ENCODE results near the gene TMEM52.

TMEM52 gene

DNA sequence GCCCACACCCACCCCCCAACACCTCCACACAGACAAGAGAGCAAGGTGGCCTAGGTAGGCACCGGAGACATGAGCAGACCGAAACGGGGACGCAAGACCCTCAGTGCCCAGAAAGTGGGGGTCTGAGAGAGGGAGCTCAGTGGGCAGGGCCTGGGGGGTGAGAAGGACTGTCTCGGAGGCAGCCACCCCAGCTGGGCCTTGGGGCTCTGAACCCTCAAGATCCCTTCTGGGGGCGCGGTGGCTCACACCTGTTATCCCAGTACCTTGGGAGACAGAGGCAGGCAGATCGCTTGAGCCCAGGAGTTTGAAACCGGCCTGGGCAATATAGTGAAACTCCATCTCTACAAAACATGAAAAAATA is 19.1 kb downstream of the TMEM52 start:
- POLR2A ChIA-PET, result interaction anchor here (1.1 kb wide), 1 partner anchor 8 kb away, joined by 3 read pairs; no protein-coding TSS in a partner anchor
- H3K36me3 ChIP-seq (ENCODE audit: control insufficient read depth in 2 of 2, insufficient read depth in 1 of 2, low read length in 2 of 2), result no peaks in the 10 kb centered on the region
- no peak overlapping the region for H3K4me3 ChIP-seq (ENCODE audit: low read depth, low read length)
- H3K27ac ChIP-seq (ENCODE audit: extremely low read depth, low read depth, low read length), result no peak overlapping the region
- CTCF ChIA-PET, result interaction anchor here (0.6 to 2.2 kb wide), 3 partner anchors 9 to 395 kb away, joined by 3 to 7 read pairs (median 5); no protein-coding TSS in a partner anchor
- no peaks in the 10 kb centered on the region for H3K4me1 ChIP-seq (ENCODE audit: control insufficient read depth, insufficient read depth, low read length)
- H3K9me3 ChIP-seq (ENCODE audit: control insufficient read depth, insufficient read depth, low read depth, low read length), result no peaks in the 10 kb centered on the region
- TF ChIP-seq ZNF530 (tag by site-specific recombination; IDR thresholded peaks at IDR 0.05; ENCODE audit: low read depth) (no peak), ZNF155 (tag by site-specific recombination; IDR thresholded peaks at IDR 0.05) (no peak), ZNF211 (tag by site-specific recombination; IDR thresholded peaks at IDR 0.05; ENCODE audit: low read depth) (no peak), TRIM28 (IDR thresholded peaks at IDR 0.05; ENCODE audit: borderline replicate concordance, low read length) (no peak), ZSCAN16 (tag by site-specific recombination; IDR thresholded peaks at IDR 0.05) (no peak), KLF9 (tag by site-specific recombination; IDR thresholded peaks at IDR 0.05; ENCODE audit: low read depth) (no peak), GLIS2 (tag by site-specific recombination; IDR thresholded peaks at IDR 0.05) (no peak), ZNF747 (tag by site-specific recombination; IDR thresholded peaks at IDR 0.05) (no peak), ZNF548 (tag by site-specific recombination; IDR thresholded peaks at IDR 0.05) (no peak), ZNF707 (tag by site-specific recombination; IDR thresholded peaks at IDR 0.05) (no peak), ZIC2 (tag by site-specific recombination; IDR thresholded peaks at IDR 0.05) (no peak), ZNF555 (tag by site-specific recombination; conservative IDR thresholded peaks at IDR 0.05) (no peak), MYNN (tag by site-specific recombination; IDR thresholded peaks at IDR 0.05; ENCODE audit: borderline replicate concordance) (no peak), ZNF791 (tag by site-specific recombination; IDR thresholded peaks at IDR 0.05) (no peak), ZNF558 (tag by site-specific recombination; IDR thresholded peaks at IDR 0.05) (no peak), ZNF501 (tag by site-specific recombination; IDR thresholded peaks at IDR 0.05) (no peak), ZNF169 (tag by site-specific recombination; IDR thresholded peaks at IDR 0.05) (no peak), ZNF529 (tag by site-specific recombination; IDR thresholded peaks at IDR 0.05; ENCODE audit: insufficient replicate concordance) (no peak), IKZF3 (tag by site-specific recombination; IDR thresholded peaks at IDR 0.05) (no peak)
- TF ChIP-seq, protein P1, sequence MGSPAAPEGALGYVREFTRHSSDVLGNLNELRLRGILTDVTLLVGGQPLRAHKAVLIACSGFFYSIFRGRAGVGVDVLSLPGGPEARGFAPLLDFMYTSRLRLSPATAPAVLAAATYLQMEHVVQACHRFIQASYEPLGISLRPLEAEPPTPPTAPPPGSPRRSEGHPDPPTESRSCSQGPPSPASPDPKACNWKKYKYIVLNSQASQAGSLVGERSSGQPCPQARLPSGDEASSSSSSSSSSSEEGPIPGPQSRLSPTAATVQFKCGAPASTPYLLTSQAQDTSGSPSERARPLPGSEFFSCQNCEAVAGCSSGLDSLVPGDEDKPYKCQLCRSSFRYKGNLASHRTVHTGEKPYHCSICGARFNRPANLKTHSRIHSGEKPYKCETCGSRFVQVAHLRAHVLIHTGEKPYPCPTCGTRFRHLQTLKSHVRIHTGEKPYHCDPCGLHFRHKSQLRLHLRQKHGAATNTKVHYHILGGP (tag by site-specific recombination; IDR thresholded peaks at IDR 0.05), result no peak

DNA sequence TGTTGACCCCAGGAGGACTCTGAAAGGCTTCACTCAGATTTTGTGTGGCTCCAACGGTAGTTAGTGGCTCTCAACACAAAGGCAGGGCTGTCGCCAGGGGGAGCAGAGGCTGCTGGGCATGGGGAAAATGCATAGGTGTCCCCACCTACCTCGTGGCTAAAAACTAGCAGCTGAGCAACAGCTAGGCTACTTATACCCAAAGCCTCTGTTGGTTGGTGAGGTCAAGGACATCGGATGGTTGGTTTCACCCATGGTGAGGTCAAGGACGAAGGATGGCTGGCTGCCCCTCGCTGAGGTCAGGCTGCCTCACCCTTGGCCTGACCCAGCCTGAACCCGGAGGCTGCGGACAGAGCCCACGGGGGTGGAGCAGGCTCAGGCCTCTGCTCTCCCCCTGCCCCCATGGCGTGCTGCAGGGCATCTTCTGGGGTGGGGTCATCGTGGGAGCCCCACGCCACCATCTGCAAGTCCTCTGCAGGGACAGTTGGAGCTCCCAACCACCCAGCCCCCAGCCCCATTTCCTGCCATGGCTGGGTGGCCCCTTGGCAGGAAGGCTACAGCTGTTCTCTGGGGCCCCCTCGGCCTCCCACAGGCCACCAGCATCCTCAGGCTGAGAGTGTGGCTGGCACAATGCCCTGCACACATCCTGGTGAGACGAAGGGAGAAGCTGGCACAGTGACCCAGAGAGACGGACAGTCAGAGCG is 19.7 kb downstream of the TMEM52 start:
- TF ChIP-seq ZBTB17 (tag by site-specific recombination; IDR thresholded peaks at IDR 0.05) (no peak), HOXD13 (CRISPR knock-in tag; IDR thresholded peaks at IDR 0.05; ENCODE audit: borderline replicate concordance) (no peak), ZNF214 (tag by site-specific recombination; IDR thresholded peaks at IDR 0.05; ENCODE audit: borderline replicate concordance) (no peak), SP3 (tag by site-specific recombination; IDR thresholded peaks at IDR 0.05) (no peak), BCL11A (tag by site-specific recombination; IDR thresholded peaks at IDR 0.05; ENCODE audit: low read depth) (no peak)
- TF ChIP-seq, protein P2, sequence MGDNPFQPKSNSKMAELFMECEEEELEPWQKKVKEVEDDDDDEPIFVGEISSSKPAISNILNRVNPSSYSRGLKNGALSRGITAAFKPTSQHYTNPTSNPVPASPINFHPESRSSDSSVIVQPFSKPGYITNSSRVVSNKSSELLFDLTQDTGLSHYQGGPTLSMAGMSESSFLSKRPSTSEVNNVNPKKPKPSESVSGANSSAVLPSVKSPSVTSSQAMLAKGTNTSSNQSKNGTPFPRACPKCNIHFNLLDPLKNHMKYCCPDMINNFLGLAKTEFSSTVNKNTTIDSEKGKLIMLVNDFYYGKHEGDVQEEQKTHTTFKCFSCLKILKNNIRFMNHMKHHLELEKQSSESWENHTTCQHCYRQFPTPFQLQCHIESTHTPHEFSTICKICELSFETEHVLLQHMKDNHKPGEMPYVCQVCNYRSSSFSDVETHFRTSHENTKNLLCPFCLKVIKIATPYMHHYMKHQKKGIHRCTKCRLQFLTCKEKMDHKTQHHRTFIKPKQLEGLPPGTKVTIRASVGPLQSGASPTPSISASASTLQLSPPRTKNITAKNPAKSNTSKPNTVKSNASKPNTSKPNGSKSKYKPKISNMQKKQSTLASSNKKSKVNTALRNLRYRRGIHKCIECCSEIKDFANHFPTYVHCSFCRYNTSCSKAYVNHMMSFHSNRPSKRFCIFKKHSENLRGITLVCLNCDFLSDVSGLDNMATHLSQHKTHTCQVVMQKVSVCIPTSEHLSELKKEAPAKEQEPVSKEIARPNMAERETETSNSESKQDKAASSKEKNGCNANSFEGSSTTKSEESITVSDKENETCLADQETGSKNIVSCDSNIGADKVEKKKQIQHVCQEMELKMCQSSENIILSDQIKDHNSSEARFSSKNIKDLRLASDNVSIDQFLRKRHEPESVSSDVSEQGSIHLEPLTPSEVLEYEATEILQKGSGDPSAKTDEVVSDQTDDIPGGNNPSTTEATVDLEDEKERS (tag by site-specific recombination; IDR thresholded peaks at IDR 0.05), result no peak
- TF ChIP-seq, protein P3, sequence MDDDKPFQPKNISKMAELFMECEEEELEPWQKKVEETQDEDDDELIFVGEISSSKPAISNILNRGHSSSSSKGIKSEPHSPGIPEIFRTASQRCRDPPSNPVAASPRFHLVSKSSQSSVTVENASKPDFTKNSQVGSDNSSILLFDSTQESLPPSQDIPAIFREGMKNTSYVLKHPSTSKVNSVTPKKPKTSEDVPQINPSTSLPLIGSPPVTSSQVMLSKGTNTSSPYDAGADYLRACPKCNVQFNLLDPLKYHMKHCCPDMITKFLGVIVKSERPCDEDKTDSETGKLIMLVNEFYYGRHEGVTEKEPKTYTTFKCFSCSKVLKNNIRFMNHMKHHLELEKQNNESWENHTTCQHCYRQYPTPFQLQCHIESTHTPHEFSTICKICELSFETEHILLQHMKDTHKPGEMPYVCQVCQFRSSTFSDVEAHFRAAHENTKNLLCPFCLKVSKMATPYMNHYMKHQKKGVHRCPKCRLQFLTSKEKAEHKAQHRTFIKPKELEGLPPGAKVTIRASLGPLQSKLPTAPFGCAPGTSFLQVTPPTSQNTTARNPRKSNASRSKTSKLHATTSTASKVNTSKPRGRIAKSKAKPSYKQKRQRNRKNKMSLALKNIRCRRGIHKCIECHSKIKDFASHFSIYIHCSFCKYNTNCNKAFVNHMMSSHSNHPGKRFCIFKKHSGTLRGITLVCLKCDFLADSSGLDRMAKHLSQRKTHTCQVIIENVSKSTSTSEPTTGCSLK (tag by site-specific recombination; IDR thresholded peaks at IDR 0.05), result no peak
- CTCF ChIA-PET, result interaction anchor here (1.2 to 2.2 kb wide), 2 partner anchors 9 to 11 kb away, joined by 5 to 7 read pairs; no protein-coding TSS in a partner anchor
- Histone ChIP-seq H3K27ac (ENCODE audit: extremely low read depth, low read depth, low read length) (no peak overlapping the region), H3K9me3 (ENCODE audit: control insufficient read depth, insufficient read depth, low read depth, low read length) (no peaks in the 10 kb centered on the region), H3K4me1 (ENCODE audit: control insufficient read depth, insufficient read depth, low read length) (no peaks in the 10 kb centered on the region), H3K4me3 (ENCODE audit: low read depth, low read length) (no peak overlapping the region), H3K36me3 (ENCODE audit: control insufficient read depth in 2 of 2, insufficient read depth in 1 of 2, low read length in 2 of 2) (no peaks in the 10 kb centered on the region)
- POLR2A ChIA-PET, result interaction anchor here (0.8 kb wide), 1 partner anchor 27 kb away, joined by 3 read pairs; no protein-coding TSS in a partner anchor
